Measurements from ENCODE around the gene CCR7.
"Not testable (repeated sequence)": the region's sequence is repeated elsewhere in the genome, so short reads cannot be mapped to it uniquely, and the experiment has no call there.

CCR7 gene

GRCh38 chr17:40597556-40598300 is 32.5 kb upstream of the CCR7 start:
- no peak for DNase-seq (ENCODE audit: low read depth in 2 of 2)

- no peak for DNase-seq (ENCODE audit: low read depth in 2 of 2)
Observed at GRCh38 chr17:40597156-40597555, 31.9 kb upstream of the CCR7 start.

- DNase-seq (ENCODE audit: low read depth in 2 of 2) = no peak
Observed at GRCh38 chr17:40596261-40596919, 31.1 kb upstream of the CCR7 start.

GRCh38 chr17:40590742-40591141 is 25.5 kb upstream of the CCR7 start:
- DNase-seq (ENCODE audit: low read depth in 2 of 2) = no peak

- no peak for DNase-seq (ENCODE audit: low read depth in 2 of 2)
Observed at GRCh38 chr17:40588552-40588951, 23.3 kb upstream of the CCR7 start.

- DNase-seq (ENCODE audit: low read depth in 2 of 2) = not testable (repeated sequence)
Observed at GRCh38 chr17:40586264-40586663, 21.0 kb upstream of the CCR7 start.

- not testable (repeated sequence) for DNase-seq (ENCODE audit: low read depth in 2 of 2)
Observed at GRCh38 chr17:40584950-40585349, 19.7 kb upstream of the CCR7 start.

- DNase-seq (ENCODE audit: low read depth in 2 of 2) = no peak
Observed at GRCh38 chr17:40582328-40582901, 17.1 kb upstream of the CCR7 start.

GRCh38 chr17:40580140-40580539 is 14.9 kb upstream of the CCR7 start:
- no peak for DNase-seq (ENCODE audit: low read depth in 2 of 2)

GRCh38 chr17:40579471-40579870 is 14.2 kb upstream of the CCR7 start:
- no peak for DNase-seq (ENCODE audit: low read depth in 2 of 2)

- no peak for DNase-seq (ENCODE audit: low read depth in 2 of 2)
Observed at GRCh38 chr17:40577611-40578065, 12.4 kb upstream of the CCR7 start.

- no peak for DNase-seq (ENCODE audit: low read depth in 2 of 2)
Observed at GRCh38 chr17:40576113-40576740, 11.0 kb upstream of the CCR7 start.

- no peak for DNase-seq (ENCODE audit: low read depth in 2 of 2)
Observed at GRCh38 chr17:40574292-40574691, 9.0 kb upstream of the CCR7 start.

- DNase-seq (ENCODE audit: low read depth in 2 of 2) = not testable (repeated sequence)
Observed at GRCh38 chr17:40572245-40572993, 7.1 kb upstream of the CCR7 start.

GRCh38 chr17:40568074-40568836 is 3.0 kb upstream of the CCR7 start:
- no peak for DNase-seq (ENCODE audit: low read depth in 2 of 2)

GRCh38 chr17:40567377-40567776 is 2.1 kb upstream of the CCR7 start:
- no peak for DNase-seq (ENCODE audit: low read depth in 2 of 2)

GRCh38 chr17:40565769-40566409 is 617 bp upstream of the CCR7 start:
- no peak for DNase-seq (ENCODE audit: low read depth in 2 of 2)

- no peak for DNase-seq (ENCODE audit: low read depth in 2 of 2)
Observed at GRCh38 chr17:40564195-40564882, 933 bp downstream of the CCR7 start.

GRCh38 chr17:40563220-40564052 is 1.8 kb downstream of the CCR7 start:
- no peak for DNase-seq (ENCODE audit: low read depth in 2 of 2)

All from stimulated activated CD8-positive, alpha-beta memory T cell treated with anti-CD3 and anti-CD28 coated beads, Interleukin-7, amount 100 ng/mL, for 1 hour (primary cell).